Stimulated activated CD4-positive, alpha-beta T cell treated with anti-CD3 and anti-CD28 coated beads, Interleukin-4, amount 100 ng/mL, for 48 hours (primary cell): Measurements from ENCODE around the gene RMDN2.
"Not testable (repeated sequence)": the region's sequence is repeated elsewhere in the genome, so short reads cannot be mapped to it uniquely, and the experiment has no call there.

Source experiments
- DNase-seq, 2 donors: peaks; one replicate each; pipeline ENCODE4 v3.0.0-alpha.2; 2020; ENCODE audit warnings: low read depth in 2 of 2

RMDN2 gene

DNA sequence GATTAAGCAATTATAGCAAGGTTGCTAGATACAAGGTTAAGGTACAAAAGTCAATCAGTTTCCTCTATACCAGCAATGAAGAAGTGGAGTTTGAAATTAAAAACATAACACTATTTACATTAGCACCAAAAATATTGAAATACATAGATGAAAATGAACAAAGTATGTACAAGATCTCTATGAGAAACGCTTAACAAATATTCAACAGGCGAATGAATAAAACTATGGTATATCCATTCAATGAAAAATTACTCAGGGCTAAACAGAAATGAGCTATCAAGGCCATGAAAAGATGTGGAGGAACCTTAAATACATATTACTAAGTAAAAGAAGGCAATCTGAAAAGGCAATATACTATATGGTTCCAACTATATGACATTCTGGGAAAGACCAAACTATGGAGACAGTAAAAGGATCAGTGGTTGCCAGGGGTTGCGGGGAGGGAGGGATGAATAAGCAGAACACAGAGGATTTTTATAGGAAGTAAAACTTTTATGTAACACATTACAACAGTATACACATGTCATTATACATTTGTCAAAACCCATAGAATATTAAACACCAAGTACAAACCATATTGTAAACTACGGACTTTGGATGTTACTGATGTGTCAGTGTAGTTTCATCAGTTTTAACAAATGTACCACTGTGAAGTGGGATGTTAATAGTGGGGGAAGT is 62.1 kb downstream of the RMDN2 start:
- no peak for DNase-seq

DNA sequence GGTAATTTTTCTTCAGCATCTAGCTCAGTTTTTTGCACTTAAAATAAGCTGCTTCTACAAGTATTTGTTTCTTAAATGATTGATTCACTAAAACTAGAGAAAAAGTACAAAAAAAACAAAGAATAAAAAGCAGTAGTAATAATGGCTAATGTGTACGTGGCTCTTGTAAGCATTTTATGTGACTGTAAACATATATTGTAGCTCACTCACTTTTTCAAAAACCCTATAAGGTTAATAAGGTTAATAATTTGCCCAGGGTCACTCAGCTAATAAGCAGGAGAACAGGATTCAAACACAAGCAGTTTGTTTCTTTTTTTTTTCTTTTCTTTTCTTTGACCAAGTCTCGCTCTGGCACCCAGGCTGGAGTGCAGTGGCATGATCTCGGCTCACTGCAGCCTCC is 67.5 kb downstream of the RMDN2 start:
- no peak for DNase-seq

DNA sequence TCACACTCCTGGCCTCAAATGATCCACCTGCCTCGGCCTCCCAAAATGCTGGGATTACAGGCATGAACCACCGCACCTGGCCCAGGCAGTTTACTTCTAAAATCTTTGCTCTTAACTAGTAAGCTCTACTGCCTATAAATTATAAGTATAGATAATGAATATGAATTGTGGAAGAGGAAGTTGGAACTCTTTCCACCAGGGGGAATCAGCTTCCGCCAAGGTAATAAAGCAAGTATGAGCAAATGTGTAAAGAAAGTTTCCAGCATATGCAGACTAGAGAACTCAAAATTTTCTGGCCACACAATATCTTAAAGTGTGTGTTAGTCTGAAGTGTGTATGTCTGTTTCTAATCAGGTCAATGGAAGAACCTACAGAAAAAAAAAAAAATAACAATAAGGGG is 68.1 kb downstream of the RMDN2 start:
- DNase-seq: no peak

DNA sequence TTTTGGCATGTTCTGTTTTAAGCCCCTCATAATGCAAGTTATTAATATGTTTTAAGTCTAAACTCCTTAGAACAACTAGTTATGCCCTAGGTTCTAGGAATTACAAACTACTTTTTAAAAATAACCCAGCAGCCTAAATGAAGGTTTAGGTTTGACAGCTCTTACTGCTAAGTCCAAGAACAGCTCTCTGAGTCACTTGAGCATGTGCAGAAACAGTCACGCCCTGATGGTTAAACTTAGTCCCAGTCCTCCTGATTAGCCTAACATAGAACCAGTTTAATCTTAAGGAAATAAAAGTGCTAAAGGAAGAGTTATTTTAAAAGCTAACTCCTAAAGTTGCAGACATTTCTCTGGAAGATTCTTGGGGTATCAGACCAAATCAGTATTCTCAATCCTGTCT is 72.5 kb downstream of the RMDN2 start:
- DNase-seq: no peak

DNA sequence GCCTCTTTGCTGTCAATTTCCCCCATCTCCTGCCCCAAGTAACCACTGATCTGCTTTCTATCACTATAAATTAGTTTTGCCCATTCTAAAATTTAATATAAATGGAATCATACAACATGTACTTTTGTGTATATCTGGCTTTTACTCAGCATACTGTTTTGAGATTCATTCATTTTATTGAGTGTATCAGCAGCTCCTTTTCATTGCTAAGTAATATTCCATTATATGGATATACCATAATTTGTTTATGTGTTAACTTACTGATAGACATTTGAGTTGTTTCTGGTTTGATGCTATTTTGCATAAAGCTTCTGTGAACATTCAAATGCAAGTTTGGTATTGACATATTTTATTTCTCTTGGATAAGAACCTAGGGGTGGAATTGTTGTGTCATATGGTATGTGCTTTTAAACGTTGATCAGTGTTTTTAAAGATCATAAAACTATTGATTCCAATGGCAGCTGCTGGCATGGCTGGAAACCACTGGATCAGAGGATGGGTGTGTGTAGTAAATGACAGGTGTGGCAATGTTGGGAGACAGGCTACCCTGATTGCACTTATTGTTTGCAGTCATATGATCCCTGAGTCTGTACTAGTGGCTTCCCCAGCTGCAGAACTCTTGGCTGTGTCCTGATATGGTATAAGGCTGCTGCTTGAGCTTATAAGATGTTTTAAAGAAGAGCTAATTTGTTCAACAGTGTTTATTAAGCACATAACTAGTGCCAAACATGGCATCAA is 75.6 kb downstream of the RMDN2 start:
- no peak for DNase-seq

DNA sequence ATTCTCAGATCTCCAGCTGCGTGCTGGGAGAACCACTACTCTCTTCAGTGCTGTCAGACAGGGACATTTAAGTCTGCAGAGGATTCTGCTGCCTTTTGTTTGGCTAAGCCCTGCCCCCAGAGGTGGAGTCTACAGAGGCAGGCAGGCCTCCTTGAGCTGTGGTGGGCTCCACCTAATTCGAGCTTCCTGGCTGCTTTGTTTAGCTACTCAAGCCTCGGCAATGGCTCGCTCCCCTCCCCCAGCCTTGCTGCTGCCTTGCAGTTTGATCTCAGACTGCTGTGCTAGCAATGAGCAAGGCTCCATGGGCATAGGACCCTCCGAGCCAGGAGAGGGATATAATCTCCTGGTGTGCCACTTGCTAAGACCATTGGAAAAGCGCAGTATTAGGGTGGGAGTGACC is 85.1 kb downstream of the RMDN2 start:
- not testable (repeated sequence) for DNase-seq

DNA sequence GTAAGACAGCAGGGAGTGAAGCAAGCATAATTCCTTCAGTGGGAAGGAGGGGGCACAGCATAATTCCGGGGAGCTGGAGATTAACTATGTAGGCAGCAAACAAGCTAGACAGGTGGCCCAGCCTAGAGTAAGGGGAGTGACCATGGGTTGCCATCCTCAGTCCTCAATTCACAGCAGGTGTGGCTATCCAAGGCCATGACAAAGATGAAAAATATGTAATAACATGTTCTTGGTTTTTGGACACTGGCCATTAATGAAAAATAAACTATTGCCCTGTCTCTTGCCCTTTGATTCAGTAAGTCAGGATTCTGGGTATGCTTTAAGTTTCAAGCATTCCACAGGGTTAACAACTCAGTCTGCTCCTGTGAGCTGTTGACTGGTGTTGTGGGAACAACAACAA is 85.9 kb downstream of the RMDN2 start:
- no peak for DNase-seq

DNA sequence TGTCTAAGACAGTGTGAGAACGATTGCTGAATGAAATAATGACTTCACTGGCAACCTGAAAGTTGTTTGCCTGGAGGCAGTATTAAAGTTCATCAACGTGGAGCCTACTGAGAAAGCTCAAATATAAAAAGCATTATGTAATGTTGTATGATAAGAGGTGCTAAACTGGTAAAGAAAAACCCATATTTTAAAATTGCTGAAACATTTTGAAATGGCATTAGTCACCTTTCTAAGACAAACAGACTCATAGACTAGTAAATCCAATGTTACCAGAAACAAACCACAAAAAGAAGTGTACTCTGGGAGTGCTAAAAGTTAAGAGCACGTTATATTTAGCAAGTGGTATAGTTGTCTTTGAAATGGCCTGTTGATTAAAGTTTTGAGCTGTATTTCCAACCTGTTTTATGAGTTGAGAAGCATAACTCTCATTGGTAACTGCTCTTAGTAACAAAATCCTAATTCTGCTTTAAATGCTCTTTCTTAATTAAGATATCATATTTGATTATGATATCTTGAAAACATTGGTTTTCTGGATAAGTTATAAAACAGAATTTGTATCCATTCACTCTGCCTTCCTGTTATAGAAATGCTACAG is 88.2 kb downstream of the RMDN2 start:
- DNase-seq: no peak

GRCh38 chr2:38016219-38016618 is 91.1 kb downstream of the RMDN2 start:
- DNase-seq: no peak

GRCh38 chr2:38017836-38018235 is 92.7 kb downstream of the RMDN2 start:
- no peak for DNase-seq

DNA sequence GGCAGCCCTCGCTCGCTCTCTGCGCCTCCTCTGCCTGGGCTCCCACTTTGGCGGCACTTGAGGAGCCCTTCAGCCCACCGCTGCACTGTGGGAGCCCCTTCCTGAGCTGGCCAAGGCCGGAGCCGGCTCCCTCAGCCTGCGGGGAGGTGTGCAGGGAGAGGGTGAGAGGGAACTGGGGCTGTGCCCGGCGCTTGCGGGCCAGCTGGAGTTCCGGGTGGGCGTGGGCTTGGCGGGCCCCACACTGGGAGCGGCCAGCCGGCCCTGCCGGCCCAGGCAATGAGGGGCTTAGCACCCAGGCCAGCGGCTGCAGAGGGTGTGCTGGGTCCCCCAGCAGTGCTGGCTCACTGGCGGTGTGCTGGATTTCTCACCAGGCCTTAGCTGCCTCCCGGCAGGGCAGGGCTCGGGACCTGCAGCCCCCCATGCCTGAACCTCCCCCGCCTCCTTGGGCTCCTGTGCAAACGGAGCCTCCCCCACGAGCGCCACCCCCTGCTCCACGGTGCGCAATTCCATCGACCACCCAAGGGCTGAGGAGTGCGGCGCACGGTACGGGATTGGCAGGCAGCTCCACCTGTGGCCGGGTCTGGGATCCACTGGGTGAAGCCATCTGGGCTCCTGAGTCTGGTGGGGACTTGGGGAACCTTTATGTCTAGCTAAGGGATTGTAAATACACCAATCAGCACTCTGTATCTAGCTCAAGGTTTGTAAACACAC is 95.4 kb downstream of the RMDN2 start:
- DNase-seq: not testable (repeated sequence)

DNA sequence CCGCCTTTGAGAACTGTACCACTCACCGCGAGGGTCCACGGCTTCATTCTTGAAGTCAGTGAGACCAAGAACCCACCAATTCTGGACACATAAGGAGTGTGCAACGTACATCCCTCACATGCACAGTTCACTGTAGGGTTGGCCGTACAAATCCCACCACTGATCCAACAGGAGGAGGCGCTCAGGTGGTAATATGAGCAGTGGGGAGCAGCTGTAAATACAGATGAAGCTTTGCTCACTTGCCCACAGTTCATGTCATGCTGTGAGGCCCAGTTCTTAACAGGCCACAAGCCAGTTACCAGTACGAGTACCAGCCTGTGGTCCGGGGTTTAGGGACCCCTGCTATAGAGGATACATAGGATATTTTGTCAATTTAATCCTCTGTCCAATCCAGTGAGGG is 96.5 kb downstream of the RMDN2 start:
- DNase-seq: no peak

DNA sequence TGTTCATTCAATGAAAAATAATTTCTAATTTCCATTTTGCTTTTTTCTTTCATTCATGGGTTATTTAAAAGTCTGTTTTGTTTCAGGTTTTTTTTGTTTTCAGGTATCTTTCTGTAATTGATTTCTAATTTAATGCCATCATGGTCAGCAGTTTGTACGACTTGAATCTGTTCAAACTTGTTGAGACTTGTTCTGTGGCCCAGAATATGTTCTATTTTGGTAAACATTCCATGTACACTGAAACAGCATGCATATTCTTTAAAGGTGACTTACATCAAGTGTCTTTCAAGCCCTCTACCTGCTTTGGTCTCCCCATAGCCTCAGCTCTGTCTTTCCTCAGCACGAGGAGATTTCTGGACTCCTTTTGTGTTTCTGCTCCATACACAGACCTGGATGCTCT is 101.8 kb downstream of the RMDN2 start:
- DNase-seq: no peak

DNA sequence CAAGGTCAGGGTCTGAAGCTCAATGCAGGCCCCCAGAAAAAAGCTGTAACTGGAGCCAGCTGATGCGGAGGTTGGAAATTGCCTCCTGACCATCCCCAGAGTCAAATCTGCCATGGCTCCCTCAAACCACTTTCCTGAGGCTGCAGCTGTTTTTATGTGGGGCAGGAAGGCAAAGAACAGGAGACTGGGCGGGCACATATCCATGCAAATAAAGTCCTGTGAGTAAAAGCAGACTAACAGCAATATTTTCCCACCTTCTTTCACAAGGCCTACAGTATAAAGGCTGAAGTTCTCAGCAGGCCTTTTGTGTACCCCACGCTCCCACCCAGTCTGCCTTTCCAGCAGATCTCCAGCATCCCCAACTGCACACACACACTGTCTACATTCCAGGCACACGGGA is 103.7 kb downstream of the RMDN2 start:
- no peak for DNase-seq

GRCh38 chr2:38029512-38029911 is 104.4 kb downstream of the RMDN2 start:
- DNase-seq: no peak

- no peak for DNase-seq
These were observed 105.7 kb downstream of the RMDN2 start for GRCh38 chr2:38030635-38031355.

DNA sequence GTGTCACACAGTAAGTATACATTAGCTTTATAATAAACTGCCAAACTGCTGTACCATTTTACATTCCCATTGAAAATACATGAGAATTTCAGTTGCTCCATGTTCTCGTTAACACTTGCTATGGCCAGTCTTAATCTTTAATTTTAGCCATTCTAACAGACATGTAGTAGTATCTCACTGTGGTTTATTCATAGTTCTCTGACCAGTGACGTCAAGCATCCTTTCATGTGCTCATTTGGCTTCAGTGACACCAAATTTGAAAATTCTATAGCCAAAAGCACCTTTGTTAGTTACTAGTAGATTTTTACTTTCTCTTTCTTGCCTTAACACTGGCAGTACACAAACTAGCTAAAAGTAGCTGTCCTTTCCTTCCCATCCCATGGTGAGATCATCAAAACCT is 107.9 kb downstream of the RMDN2 start:
- DNase-seq: no peak

- DNase-seq: no peak
These were observed 108.6 kb downstream of the RMDN2 start for GRCh38 chr2:38033646-38034045.

- DNase-seq: no peak
These were observed 110.9 kb downstream of the RMDN2 start for GRCh38 chr2:38035968-38036367.

DNA sequence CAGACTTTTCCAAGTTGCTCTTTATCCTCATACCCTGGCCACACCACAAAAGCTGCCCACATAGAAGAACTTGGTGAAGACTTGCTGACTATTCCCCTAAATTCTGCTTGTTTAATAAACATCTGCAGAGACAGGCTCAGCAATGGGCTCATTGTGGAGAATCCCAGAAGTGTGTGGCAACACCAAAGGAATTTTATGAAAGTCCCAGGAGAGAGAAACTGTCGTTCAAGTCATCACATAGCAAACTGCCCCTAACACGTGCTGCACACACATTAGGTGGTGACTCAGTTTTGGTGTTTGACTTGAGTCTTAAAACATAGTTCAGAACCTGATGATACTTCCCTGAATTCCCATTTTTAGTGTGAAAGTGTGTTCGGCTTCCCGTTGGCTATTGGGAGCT is 112.2 kb downstream of the RMDN2 start:
- no peak for DNase-seq

DNA sequence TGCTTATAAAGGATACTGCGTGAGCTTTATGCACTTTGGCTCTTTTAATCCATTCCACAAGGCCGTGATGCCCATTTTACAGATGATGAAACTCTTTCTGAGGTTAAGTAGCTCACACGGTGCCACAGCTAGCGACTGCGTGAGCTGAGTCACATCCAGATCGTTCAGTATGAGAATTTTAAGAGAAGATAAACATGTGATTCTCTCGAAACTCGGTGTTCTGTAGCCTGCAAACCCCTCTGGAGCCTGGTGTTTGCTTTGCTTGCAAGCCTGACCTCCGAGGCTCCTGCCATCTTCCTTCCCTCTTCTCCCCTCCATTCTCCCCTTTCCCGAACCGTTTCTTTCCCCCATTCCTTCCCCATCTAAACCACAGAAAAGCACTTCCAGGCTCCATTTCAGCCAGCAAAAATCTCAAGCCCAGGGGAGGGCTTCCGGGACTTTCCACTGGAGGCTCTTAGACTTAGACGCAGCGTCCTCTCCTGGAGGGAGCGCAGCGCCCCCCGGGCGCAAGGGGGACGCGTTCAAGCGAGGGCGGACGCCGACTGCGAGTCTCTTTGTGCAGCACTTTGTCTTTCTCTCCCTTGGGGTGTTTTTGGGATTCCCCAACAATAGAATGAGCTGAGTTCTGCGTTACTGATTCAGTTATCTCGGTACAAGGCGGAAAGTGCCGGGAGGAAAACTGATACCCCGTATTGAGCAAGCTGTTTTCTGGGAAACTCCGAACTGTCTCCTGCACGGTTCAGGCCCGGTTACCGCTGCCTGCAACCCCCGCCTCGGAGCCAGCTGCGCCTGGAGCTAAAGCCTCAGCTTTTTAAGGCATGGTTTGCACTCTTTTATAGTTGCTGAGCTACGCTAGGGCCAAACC is 112.9 kb downstream of the RMDN2 start:
- DNase-seq: peak in 1 of 2 donors; percentile 30
